ENCODE results near the gene ENKD1.
"Not testable (repeated sequence)": the region's sequence is repeated elsewhere in the genome, so short reads cannot be mapped to it uniquely, and the experiment has no call there.

ENKD1 gene, protein sequence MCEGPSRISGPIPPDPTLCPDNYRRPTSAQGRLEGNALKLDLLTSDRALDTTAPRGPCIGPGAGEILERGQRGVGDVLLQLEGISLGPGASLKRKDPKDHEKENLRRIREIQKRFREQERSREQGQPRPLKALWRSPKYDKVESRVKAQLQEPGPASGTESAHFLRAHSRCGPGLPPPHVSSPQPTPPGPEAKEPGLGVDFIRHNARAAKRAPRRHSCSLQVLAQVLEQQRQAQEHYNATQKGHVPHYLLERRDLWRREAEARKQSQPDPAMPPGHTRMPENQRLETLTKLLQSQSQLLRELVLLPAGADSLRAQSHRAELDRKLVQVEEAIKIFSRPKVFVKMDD

GRCh38 chr16:67666559-67667452, at the start of gene ENKD1, which contains the start of gene C16orf86:
Gene ENKD1 (minus strand): TSS chr16:67666750. CDS start chr16:67666442, 308 bp downstream.
Gene C16orf86 (plus strand): TSS chr16:67666814. CDS start chr16:67666971, 157 bp downstream.
- peak; percentile 87 for DNase-seq

- DNase-seq = no peak
These were observed 49.5 kb upstream of the ENKD1 start for GRCh38 chr16:67716097-67716496.

GRCh38 chr16:67714522-67714921, 48.0 kb upstream of the ENKD1 start:
- DNase-seq = no peak

DNA sequence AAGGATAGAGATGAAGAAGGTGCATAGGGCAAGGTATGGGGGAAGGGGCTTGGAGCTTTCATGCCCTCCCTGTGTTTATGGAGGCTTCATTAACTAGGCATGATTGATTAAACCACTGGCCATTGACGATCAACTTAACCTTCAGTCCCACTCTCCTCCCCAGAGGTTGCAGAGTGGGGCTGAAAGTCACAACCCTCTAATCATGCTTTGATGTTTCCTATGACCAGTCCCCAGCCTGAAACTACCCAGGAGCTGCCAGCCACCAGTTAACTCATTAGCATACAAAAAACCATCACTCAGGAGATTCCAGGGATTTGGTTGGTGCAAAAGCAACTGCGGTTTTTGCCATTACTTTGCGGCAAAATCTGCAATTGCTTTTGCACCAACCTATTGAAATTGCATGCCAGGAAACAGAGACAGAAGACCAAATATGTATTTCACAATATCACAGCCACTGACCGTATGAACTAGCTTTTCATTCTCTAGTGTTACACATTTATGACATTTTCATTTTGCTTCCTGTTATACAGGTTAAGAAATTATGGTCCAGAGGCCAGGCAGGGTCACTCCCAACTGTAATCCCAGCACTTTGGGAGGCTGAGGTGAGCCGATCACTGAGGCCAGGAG, 47.2 kb upstream of the ENKD1 start:
- DNase-seq = no peak

DNA sequence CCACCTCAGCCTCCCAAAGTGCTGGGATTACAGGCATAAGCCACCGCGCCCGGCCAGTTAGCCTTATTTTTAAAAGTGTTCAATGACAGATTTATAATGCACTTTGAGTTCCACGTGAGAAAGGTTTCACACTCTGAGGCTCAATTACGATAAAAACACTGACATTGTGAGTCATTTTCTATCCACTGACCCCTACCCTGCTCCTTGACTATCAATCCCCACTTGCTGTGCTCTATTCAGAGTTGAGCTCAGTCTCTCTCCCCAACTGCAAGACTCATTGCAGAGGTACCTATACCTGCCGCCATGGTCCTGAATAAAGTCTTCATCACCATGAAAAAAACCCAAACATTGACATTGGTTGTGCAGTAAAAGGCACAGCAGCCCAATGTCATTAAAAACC, 44.1 kb upstream of the ENKD1 start:
- DNase-seq = no peak

- DNase-seq = no peak
These were observed 42.5 kb upstream of the ENKD1 start for GRCh38 chr16:67709050-67709449.

- no peak for DNase-seq
These were observed 41.8 kb upstream of the ENKD1 start for GRCh38 chr16:67708368-67708771.

- no peak for DNase-seq
These were observed 41.2 kb upstream of the ENKD1 start for GRCh38 chr16:67707790-67708189.

- no peak for DNase-seq
These were observed 40.7 kb upstream of the ENKD1 start for GRCh38 chr16:67707210-67707609.

GRCh38 chr16:67704110-67704509, 37.6 kb upstream of the ENKD1 start:
- no peak for DNase-seq

GRCh38 chr16:67703626-67704025, 37.1 kb upstream of the ENKD1 start:
- no peak for DNase-seq

GRCh38 chr16:67702130-67702529, 35.6 kb upstream of the ENKD1 start:
- DNase-seq = no peak

DNA sequence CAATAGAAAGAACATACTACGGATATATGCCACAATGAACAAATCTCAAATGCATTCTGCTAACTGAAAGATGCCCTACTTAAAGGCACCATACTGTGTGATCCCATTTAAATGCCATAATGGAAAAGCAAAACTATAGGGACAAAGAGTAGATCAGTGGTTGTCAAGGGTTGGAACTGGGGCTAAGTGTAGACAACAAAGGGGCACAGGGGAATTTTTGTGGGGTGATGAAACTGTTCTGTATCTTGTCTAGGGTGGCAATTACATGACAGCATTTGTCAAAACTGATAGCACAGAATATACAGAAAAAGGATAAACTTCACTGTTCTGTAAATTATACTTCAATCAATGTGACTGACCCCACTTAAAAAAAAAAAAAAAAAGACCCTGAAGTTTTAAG, 34.9 kb upstream of the ENKD1 start:
- DNase-seq = no peak

DNA sequence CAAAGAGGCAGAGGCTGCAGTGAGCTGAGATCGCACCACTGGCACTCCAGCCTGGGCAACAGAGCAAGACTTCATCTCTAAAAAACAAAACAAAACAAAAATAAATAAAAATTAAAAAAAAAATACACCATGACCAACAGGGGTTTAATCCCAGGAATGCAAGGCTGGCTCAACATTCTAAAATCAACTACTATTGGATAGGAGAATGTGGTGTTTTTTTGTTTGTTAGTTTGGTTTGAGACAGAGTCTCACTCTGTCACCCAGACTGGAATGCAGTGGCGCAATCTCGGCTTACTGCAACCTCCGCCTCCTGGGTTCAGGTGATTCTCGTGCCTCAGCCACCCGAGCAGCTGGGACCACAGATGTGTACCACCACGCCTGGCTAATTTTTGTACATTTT, 32.7 kb upstream of the ENKD1 start:
- no peak for DNase-seq

DNA sequence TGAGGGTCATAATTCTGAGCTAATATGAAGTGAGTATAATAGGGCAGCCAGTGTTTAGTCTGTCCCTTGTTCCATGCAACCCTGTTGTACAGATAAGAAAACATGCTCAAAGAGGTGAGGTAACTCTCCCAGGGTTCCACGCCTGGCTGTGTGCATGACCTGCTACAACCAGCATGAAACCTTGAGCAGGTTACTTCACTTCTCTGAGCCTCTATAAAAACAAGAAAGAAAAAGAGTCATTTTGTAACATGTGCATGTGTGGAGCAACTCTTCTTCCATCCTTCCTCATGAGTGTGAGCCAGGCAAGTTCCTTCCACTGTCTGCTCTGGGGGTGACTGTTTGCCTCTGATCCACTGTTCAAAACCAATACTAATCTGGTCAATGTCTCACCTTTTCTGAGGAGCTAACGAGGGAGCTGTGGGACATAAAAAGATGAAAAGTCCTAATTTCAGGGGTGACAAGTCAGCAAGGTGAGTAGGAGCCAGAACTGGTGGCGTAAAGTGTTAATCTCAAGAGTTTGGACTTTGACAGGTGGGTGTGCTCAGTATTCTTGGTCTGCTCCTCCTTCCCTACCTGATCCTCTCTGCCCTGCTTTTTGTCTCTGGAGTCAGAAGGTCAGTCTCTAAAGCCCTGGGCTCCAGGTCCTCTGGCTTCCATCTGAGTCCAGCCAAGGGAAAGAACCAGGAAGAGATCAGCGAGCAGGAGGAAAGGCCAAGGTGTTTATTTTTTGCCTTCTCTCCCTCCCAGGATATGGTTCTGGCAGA, 31.1 kb upstream of the ENKD1 start:
- no peak for DNase-seq

- no peak for DNase-seq
These were observed 28.1 kb upstream of the ENKD1 start for GRCh38 chr16:67694611-67695010.

GRCh38 chr16:67693517-67694285, 27.2 kb upstream of the ENKD1 start:
- not testable (repeated sequence) for DNase-seq

DNA sequence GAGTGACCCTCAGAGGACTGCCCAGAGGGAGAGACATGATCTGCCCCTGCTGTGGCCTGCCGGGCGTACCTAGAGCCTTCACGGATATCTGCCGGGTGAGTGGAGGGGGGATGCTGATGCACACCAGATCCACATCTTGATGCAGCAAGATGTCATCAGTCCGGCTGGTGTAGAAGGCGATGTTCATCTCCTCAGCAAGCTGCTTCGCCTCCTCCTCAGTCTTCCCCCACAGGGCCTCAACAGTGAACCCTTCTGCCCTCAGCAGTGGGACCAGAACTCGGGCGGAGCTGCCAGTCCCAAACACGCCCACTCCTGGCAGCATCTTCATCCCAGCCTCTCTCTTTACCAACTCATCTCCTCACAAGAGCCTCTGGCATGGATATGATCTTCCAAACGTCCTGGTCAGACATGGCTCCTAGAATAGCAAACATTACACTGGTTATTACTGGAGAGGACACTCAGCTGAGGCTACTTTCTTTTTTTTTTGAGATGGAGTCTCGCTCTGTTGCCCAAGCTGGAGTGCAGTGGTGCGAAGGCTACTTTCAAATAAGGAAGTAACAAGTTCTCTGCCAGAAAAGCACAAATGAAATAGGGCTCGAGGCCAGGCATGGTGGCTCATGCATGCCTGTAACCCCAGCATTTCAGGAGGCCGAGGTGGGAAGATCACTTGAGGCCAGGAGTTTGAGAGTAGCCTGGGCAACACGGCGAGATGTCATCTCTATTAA, 19.0 kb upstream of the ENKD1 start:
- no peak for DNase-seq

- no peak for DNase-seq
These were observed 17.2 kb upstream of the ENKD1 start for GRCh38 chr16:67683767-67684166.

- no peak for DNase-seq
These were observed 13.7 kb upstream of the ENKD1 start for GRCh38 chr16:67679935-67680897.
